SKM-1 treated with dmso at 0.1 percent for 144 hours (cell line): ENCODE results near the gene MET.
A peak's percentile ranks its signal among the peaks of the same experiment; 100 is the strongest.
"Not testable (repeated sequence)": the region's sequence is repeated elsewhere in the genome, so short reads cannot be mapped to it uniquely, and the experiment has no call there.

ENCODE experiments used
- DNase-seq: peaks from one replicate; lab custom pipeline; 2025; ENCODE audit not compliant: unreplicated experiment; lab: John Stamatoyannopoulos, UW

Gene MET

GRCh38 chr7:116671681-116672595 is at the start of gene MET:
TSS of gene MET (plus strand) at chr7:116672196. CDS start at chr7:116699085, 26,889 bp downstream.
- peak; percentile 28 for DNase-seq

- no peak for DNase-seq
These were observed 45.1 kb upstream of the MET start for GRCh38 chr7:116626886-116627285.

GRCh38 chr7:116629051-116629463 is 42.9 kb upstream of the MET start:
- no peak for DNase-seq

GRCh38 chr7:116630357-116630756 is 41.6 kb upstream of the MET start:
- no peak for DNase-seq

GRCh38 chr7:116630932-116631671 is 40.9 kb upstream of the MET start:
- no peak for DNase-seq

- no peak for DNase-seq
These were observed 40.3 kb upstream of the MET start for GRCh38 chr7:116631676-116632075.

GRCh38 chr7:116632384-116632783 is 39.6 kb upstream of the MET start:
- no peak for DNase-seq

- no peak for DNase-seq
These were observed 38.6 kb upstream of the MET start for GRCh38 chr7:116633131-116633988.

GRCh38 chr7:116636997-116637396 is 35.0 kb upstream of the MET start:
- no peak for DNase-seq

- DNase-seq, result not testable (repeated sequence)
These were observed 33.4 kb upstream of the MET start for GRCh38 chr7:116638592-116638991.

GRCh38 chr7:116641551-116642153 is 30.3 kb upstream of the MET start:
- no peak for DNase-seq

GRCh38 chr7:116643148-116643547 is 28.8 kb upstream of the MET start:
- DNase-seq, result not testable (repeated sequence)

- no peak for DNase-seq
These were observed 27.4 kb upstream of the MET start for GRCh38 chr7:116644628-116645027.

GRCh38 chr7:116647290-116647689 is 24.7 kb upstream of the MET start:
- DNase-seq, result no peak

- DNase-seq, result no peak
These were observed 24.1 kb upstream of the MET start for GRCh38 chr7:116647861-116648260.

GRCh38 chr7:116650436-116650835 is 21.6 kb upstream of the MET start:
- no peak for DNase-seq

GRCh38 chr7:116652793-116653192 is 19.2 kb upstream of the MET start:
- DNase-seq, result no peak

- no peak for DNase-seq
These were observed 18.8 kb upstream of the MET start for GRCh38 chr7:116653204-116653603.

GRCh38 chr7:116653646-116654045 is 18.4 kb upstream of the MET start:
- DNase-seq, result no peak

- not testable (repeated sequence) for DNase-seq
These were observed 12.7 kb upstream of the MET start for GRCh38 chr7:116659248-116659647.

GRCh38 chr7:116661865-116662264 is 10.1 kb upstream of the MET start:
- DNase-seq, result no peak
